HG03521 (cell line): ENCODE data around the gene A4GALT.

Experiments
- ATAC-seq: cut with Tn5 transposase; IDR thresholded peaks from one replicate; pipeline ENCODE4 v1.9.1; 2021; ENCODE audit warnings: mild to moderate bottlenecking, moderate library complexity; ENCODE audit not compliant: unreplicated experiment

The A4GALT gene

DNA sequence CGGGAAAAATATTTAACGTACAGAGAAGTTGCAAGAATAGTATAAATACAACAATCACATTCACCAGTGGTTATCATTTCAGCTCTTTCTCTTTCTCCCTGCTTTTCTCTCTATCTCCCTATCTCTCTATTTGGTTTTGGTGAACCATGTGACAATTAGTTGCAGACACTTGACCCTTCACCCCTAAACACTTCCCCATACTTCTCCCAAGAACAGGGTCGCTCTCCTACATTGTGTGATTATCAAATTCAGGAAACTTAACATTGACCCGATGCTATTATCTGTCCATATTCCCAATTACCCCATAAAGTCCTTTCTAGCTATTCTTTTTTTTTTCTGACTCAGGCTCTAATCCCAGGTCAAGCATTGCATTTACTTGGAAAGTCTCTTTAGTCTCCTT is 66.7 kb downstream of the A4GALT start:
- ATAC-seq, result no peak

DNA sequence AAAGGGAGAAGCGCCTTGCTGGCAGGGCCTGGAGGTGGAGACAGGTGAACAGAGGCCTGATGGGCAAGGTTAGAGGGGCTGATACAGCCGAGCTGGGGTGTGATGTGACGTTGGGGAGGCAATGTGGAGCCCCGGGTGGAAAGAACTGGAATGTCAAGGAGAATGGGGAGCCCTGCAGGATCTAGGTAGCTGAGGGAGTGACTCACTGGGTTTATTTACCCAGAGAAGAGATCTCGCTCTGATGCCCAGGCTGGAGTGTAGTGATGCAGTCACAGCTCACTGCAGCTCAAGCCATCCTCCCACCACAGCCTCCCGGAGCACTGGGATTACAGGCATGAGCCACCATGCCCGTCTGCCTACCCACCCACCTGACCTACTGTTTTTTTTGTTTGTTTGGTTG is 69.5 kb downstream of the A4GALT start:
- no peak for ATAC-seq

DNA sequence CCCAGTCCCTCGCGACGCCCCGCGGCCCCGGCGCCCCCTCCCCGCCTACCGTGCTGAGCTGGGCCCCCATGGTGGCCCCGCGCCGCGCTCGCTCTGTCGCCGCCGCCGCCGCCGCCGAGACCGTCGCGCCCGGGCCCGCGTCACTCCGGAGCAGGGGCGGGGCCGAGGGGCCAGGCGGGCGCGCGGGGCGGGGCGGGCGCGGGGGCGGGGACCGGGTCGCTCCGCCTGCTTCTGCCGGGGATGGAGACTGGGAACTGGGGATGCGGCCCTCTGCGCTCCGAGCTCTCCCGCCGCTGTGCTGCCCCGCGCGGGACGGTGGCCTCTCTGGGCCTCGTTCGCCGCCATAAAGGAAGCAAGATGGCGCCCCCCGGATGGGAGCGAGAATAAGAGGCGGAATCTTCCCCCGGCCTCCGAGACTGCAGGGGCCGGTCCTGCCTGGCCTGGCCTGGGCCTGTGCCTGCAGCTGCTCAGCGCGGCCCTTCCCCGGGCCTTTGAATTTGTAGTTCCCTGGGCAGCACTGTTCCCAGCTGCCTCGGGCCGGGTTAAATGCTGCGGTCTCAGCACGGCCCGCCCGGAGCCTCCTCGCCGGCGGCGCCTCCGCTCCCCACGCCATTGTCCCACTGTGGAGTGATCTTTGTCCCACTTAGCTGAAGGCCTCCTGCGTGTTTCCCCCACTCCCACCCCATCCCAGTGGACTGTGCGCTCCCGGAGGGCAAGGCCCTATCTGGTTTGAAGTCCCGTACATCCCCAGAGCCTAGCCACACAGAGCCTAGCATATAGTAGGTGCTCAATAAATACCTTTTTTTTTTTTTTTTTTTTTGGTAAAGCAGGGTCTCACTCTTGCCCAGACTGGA is 71.2 kb downstream of the A4GALT start, which contains the start of gene CYB5R3:
Gene CYB5R3 (minus strand): TSS at position 147 of the 854 bp plus-strand sequence. CDS start 77 bp downstream, at position 70.
- ATAC-seq, result peak; percentile 64

DNA sequence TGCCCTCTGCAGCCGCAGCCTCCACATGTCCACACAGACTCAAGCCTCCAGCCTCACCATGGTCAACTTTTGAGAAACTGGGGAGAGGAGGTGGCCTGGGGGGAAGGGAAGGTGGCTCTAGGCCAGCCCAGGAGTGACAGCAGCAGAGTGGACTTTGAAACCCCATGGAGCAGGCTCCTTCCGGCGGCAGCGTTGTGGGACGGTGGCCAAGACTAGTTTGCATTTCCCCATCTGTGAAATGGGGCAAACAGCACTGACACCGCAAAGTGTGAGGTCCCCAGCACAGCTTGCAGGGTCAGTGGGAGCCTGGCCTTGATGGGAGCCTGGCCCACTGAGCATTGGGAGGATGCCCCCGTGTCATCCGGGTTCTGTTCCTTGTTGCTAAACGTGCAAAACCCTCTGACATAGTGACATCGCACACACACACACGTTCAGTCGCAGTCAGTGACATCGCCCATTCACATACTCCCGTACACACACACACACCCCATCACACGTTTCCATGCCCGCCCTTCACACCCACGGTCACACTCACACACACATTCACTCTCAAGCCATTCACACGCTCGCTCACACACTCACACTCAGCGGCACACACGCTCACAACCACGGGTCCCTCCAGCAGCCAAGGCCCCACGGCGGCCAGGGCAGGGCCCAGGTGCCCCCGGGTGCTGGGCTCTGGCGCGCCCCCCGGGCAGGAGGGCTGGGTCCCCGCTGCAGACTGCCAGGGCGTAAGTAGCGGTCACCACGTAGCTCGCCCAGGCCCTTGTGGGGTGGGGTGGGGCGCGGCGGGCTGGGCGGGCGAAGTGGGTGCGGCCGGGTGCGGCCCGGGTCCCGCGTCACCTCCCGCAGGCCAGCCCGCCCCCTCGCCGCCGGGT is 72.1 kb downstream of the A4GALT start:
- peak; percentile 41 for ATAC-seq

DNA sequence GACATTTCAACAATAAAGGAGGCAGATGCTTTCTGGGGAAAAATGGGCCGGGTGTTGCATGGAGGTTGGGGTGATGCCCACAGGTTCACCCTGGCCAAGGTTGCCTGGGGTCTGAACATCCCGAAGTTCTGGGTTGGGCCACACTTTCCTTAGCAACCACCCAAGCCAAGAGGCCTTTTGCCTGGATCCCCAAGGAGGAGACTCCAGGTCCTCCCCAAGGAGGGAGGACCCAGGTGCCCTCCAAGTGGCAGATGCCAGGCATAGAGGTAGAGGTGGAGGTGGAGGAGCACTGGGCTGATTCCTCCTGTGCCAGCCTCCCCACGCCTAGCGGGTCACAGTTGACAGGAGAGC is 72.7 kb downstream of the A4GALT start:
- no peak for ATAC-seq

DNA sequence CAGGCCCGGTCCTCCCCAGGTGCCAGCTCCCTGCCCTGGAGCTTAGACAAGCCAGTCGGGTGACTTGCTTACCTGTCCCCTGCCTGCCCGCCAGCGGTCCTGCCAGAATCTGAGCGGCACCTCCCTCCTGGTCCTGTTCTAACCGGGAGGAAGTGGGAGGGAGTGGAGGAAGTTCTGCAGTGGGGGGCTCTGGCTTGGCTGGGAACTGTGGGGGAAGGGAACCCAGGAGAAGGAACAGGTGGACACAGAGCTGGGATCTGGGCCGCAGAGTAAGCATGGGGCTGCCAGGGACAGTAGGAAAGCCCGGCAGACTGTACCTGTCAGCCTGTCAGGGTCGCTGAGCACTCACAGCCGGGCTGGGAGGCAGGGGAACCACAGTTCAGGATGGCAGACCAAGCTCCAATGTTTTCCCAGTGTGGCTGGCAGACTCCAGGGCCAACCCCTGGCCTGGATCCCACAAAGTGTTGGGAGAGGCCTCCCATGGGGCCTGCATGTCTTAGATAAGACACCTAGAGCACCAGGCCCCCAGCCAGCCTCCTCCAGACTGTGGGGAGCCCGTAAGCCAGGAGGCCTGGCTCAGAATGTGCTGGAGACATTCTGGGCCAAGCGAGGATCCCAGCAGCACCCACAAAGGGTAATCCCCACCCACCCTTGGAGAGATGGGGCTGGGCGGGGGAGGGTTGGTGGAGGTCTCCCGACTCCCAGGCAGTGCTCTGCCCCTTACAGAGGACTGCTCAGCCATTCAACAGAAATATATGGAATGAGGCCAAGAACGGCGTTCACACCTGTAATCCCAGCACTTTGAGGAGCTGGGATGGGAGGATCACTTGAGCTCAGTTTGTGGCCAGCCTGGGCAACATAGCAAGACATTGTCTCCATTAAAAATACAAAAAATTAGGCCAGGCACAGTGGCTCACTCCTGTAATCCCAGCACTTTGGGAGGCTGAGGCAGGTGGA is 73.8 kb downstream of the A4GALT start:
- no peak for ATAC-seq

DNA sequence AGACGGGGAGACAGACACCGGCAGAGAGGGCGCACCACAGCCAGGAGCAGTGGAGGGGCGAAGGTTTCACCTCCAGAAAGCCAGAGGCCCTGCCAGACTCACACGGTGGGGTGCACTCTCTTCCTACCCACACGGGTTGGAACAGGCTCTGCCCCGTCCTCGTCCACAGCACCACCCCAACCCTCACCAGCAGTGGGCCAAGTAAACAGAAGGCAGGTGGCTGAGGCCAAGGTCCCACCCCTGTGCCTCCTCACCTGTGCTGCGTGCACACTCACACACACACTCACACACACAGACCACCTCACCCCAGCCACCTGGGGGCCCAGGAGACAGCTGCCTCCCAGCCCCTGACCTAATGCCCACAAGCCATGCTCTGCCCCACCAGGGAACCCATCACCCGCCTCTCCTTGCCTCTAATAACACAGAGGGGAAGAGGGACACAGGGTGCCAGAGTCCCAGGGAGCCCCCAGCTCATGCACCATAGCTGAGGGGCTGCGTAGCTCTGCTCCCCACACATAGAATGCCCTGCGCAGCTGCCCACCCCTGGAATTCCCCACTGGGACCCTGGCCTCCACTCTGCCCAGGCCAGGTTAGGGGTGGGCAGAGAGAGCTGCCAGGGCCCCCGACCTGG is 74.6 kb downstream of the A4GALT start:
- ATAC-seq, result no peak

DNA sequence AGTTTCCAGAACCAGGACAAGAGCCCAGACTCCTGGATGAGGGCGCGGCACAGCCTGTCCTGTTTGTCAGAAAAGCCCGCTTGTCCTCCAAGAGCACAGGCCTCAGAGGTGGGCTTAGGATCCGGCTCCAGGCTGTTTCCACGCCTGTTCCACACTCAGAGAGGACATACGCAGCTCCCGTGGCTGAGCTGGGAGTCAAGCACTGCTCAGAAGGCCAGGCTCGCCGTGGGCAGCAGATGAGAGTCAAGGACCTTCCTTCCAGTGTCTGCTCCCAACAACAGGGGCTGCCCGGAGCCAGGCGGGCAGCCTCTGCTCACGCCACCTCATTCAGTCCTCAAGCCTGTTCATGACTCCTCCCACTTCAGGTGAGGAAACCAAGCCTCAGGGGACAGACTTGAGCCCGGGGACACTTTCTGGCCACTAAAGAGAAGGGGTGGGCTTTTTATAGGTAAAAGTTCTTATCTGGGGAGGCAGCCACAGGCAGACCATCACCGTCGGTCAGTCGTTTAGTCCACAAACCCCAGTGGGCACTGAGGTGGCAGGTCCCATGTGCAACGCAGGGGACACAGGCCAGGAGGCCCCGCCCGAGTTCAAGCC is 75.2 kb downstream of the A4GALT start:
- no peak for ATAC-seq

DNA sequence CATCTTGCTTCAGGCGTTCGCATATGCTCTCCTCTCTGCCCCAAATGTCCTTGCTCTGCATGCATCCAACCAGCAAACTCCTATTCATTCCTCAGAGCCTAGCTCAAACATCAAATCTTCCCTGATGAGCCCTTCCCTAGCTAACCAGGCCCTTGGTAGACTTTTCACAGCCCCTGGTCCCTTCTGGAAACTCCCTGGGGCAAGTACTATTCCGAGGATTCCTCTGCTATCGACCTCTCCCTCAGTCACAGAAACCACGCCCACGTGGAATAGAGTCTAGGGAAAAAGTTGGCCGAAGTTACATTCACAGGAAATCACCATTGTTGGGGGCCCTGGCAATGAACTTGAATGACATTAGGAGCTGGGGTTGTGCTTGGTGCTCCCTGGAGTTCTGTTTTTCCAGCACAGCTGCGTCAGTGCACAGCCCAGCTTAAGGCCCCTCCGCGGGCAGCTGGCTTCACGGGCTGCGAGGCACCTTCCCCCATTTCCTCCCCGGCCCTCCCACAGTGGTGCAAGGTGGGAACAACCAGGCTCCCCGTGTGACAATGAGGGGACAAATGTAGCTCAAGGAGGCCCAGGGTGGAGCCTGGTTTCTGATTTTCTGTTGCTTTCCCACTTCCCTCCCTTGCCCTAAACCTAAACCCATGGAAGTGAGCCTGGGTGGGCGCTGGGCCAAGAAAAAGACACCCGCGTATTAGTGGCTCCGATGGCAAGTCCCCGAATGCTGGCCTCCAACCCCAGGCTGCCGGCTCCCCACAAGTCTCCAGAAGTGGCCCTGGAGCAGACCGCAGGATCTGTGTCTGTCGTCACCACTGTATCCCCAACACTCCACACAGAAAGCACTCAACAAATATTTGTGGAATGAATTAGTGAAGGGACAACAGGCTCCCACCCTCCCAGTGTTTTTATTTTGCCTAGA is 76.0 kb downstream of the A4GALT start:
- no peak for ATAC-seq

DNA sequence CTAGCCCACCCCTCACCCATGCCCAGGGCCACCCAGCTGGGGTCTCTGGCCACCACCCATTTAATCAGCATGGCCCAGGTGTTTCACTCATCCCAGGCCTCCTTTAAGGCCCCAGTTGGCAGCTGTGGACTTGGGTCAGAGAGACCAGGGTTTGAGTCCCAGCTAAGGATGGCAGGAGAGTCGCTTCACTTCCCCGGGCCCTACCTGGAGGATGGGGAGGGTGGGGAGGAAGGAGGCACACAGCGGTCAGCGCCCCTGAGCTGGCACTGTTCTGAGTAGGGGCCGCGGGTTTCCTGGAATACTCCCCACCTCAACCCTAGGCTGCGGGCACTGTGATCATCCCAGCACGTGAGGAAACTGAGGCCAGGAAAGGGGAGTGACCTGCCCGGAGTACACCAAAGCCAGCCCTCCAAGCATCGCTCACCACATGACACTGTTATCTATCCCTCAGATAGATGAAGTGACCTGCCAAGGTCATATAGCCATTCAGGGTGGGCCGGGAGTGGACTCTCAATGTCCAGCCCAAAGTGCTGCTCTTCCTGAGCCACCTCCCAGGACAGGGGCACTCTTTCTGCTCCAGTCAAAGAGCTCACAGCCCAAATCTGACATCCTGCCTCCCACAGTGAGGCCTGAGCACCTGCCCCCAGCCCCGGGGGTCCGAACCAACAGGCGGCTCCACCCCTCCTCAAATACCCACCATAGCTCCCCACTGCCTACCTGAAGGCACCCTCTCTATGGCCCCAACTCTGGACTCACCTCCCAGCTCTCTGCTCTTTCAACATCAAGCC is 76.8 kb downstream of the A4GALT start:
- no peak for ATAC-seq

DNA sequence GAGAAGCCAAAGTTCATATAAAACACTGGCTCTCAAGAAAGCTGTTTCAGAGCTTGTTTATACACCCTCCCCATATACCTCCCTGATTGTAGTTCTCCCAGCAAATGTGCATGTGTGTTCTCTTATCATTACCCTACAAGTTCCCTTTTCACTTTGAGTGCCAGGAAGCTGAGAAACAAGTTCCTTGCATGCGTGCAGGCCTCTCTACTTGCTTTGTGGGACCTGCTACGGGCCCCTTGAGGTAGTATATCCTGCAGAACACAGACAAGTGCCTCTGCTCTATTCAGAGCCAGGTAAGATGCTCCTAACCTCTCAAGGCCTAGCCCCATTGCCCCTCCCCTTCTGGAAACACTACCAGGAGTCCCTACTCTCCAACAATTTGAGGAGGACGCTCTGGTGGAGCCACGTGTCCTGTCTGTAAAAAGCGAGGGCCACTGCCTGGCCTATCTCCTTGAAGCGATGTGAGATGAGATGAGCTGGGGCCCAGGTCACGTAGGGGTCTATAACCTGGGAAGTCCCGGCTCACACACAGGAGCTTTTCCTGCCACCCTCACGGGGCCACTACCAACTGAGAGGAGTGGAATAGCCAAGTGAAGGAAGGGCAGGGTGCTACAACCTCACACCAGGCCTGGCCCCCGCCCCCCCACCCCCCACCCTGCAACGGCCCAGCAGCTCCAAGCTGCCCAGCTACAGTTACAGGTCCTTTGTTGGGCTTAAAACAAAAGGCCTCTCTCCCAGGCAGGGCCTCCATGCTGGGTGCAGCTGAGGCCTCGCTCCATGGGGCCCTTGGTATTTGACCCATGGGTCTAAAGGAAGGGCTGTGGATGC is 77.7 kb downstream of the A4GALT start:
- no peak for ATAC-seq
